Fibroblast of lung (primary cell): Measurements from ENCODE around the gene ARHGAP44. TPM values are rescaled to one million over a fixed set of nuclear protein-coding genes. Genes with fewer than 3 reads are reported as not detected.

ENCODE experiments used
- DNase-seq, 2 donors: peaks; one replicate each; pipeline versions ENCODE4 v3.0.0 to v3.0.0-alpha.2; 2010; ENCODE audit warnings: low read depth in 2 of 2
- H2AFZ ChIP-seq: 2 replicates; pipeline ENCODE4 v1.5.1; 2012; ENCODE audit warnings: low read length, control low read depth, inconsistent platforms
- H3K27ac ChIP-seq: 2 replicates; pipeline ENCODE4 v1.5.1; 2011; ENCODE audit warnings: low read length, control low read depth; ENCODE audit not compliant: insufficient read depth
- H3K27me3 ChIP-seq: 2 replicates; pipeline ENCODE4 v1.5.1; 2011; ENCODE audit warnings: mild to moderate bottlenecking, low read length; ENCODE audit not compliant: control insufficient read depth, insufficient read depth
- H3K36me3 ChIP-seq: 2 replicates; pipeline ENCODE4 v1.5.1; 2011; ENCODE audit warnings: low read length; ENCODE audit not compliant: control insufficient read depth, insufficient read depth
- H3K4me1 ChIP-seq: 2 replicates; pipeline ENCODE4 v1.5.1; 2011; ENCODE audit warnings: low read length; ENCODE audit not compliant: control insufficient read depth, insufficient read depth; ENCODE audit errors: extremely low read depth
- H3K4me2 ChIP-seq: 2 replicates; pipeline ENCODE4 v1.5.1; 2011; ENCODE audit warnings: low read length, control low read depth; ENCODE audit not compliant: insufficient read depth; ENCODE audit errors: extremely low read depth
- H3K4me3 ChIP-seq, 4 experiments: fragments of 200-600 bp in 1 of 4; sonication (generic) in 1 of 4; replicated peaks in 1 of 4; 2 replicates each; pipeline ENCODE4 v1.5.1; 2011 to 2016; ENCODE audit warnings: low read length in 4 of 4, low read depth in 3 of 4, mild to moderate bottlenecking in 3 of 4, control low read depth in 2 of 4, inconsistent platforms in 1 of 4, mixed read lengths in 1 of 4; ENCODE audit not compliant: insufficient read depth in 1 of 4; ENCODE audit errors: control extremely low read depth in 1 of 4
- H3K79me2 ChIP-seq: 2 replicates; pipeline ENCODE4 v1.5.1; 2012; ENCODE audit warnings: mild to moderate bottlenecking, low read length, inconsistent platforms; ENCODE audit not compliant: control insufficient read depth, insufficient read depth
- H3K9ac ChIP-seq: 2 replicates; pipeline ENCODE4 v1.5.1; 2011; ENCODE audit warnings: mild to moderate bottlenecking, low read length, control low read depth; ENCODE audit not compliant: insufficient read depth
- H3K9me3 ChIP-seq: 2 replicates; pipeline ENCODE4 v1.5.1; 2012; ENCODE audit warnings: low read depth, low read length; ENCODE audit not compliant: control insufficient read depth, insufficient read depth
- H4K20me1 ChIP-seq: 2 replicates; pipeline ENCODE4 v1.5.1; 2011; ENCODE audit warnings: low read length; ENCODE audit not compliant: control insufficient read depth, insufficient read depth; ENCODE audit errors: extremely low read depth
- EZH2 ChIP-seq: IDR thresholded peaks from 2 replicates; pipeline ENCODE4 v1.5.1; 2012; ENCODE audit warnings: low read length, control low read depth, mild to moderate bottlenecking; ENCODE audit errors: missing control alignments
- polyA plus RNA-seq, 2 donors: library from polyadenylated mRNA; depleted of rRNA in 1 of 2; stranded (reverse) in 1 of 2; unstranded in 1 of 2; fragments of >200 nt; gene quantifications; 2 replicates each; pipeline ENCODE4 v1.2.1, GENCODE V29; 2011 to 2012; ENCODE audit warnings: missing spikeins in 1 of 2
- total RNA-seq: library from RNA; depleted of rRNA; stranded (reverse); fragments of >200 nt; gene quantifications from 2 replicates; pipeline ENCODE4 v1.2.1, GENCODE V29; 2014
- TF ChIP-seq, protein P1 (sequence below), 2 donors: IDR thresholded peaks in 1 of 2; conservative IDR thresholded peaks in 1 of 2; 1 replicate in 1 of 2; 2 replicates in 1 of 2; pipeline ENCODE4 v1.5.1; 2011 to 2012; ENCODE audit warnings: low read length in 2 of 2, control low read depth in 1 of 2, inconsistent platforms in 1 of 2, low read depth in 1 of 2, mild to moderate bottlenecking in 1 of 2

The ARHGAP44 gene
- total and polyA plus RNA-seq, 2 donors (not counting 1 experiment from before 2014, with no cell fraction given): 0.48 to 1.7 TPM

DNA sequence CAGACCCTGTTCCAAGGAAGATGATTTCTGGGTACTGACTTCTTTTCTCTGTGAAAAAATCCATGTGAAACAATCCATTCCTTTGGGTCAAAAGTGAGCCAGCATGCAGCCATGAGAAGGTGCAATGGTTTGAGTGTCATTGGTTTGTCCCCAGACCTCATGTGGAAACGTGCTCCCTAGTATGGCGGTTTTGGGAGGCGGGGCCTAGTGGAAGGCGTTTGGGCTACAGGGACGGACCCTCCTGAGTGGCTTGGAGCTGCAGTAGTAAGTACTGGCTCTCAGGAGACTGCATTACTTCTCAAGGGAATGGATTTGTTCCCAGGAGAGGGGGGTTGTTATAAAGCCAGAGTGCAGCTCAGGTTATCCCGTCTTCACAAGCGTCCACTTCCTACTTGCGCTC lies 209.2 kb downstream of the ARHGAP44 start:
- Histone ChIP-seq H3K27me3 (no peaks in the 10 kb centered on the region), H3K9ac (no peak overlapping the region), H3K27ac (no peak overlapping the region), H3K9me3 (no peaks in the 10 kb centered on the region), H3K4me3 (no peak overlapping the region), H3K4me1 (no peaks in the 10 kb centered on the region), H4K20me1 (no peaks in the 10 kb centered on the region), H3K36me3 (peaks cover 37% of the 10 kb centered on the region), H3K79me2 (no peaks in the 10 kb centered on the region), H3K4me2 (no peak overlapping the region), H2AFZ (no peak overlapping the region)
- TF ChIP-seq EZH2: no peak
- TF ChIP-seq, protein P1, sequence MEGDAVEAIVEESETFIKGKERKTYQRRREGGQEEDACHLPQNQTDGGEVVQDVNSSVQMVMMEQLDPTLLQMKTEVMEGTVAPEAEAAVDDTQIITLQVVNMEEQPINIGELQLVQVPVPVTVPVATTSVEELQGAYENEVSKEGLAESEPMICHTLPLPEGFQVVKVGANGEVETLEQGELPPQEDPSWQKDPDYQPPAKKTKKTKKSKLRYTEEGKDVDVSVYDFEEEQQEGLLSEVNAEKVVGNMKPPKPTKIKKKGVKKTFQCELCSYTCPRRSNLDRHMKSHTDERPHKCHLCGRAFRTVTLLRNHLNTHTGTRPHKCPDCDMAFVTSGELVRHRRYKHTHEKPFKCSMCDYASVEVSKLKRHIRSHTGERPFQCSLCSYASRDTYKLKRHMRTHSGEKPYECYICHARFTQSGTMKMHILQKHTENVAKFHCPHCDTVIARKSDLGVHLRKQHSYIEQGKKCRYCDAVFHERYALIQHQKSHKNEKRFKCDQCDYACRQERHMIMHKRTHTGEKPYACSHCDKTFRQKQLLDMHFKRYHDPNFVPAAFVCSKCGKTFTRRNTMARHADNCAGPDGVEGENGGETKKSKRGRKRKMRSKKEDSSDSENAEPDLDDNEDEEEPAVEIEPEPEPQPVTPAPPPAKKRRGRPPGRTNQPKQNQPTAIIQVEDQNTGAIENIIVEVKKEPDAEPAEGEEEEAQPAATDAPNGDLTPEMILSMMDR (conservative IDR thresholded peaks at IDR 0.05 in 1 of 2, IDR thresholded peaks at IDR 0.05 in 1 of 2; ENCODE audit: low read depth in 1 of 2, low read length in 2 of 2): no peak
- no peak for DNase-seq

DNA sequence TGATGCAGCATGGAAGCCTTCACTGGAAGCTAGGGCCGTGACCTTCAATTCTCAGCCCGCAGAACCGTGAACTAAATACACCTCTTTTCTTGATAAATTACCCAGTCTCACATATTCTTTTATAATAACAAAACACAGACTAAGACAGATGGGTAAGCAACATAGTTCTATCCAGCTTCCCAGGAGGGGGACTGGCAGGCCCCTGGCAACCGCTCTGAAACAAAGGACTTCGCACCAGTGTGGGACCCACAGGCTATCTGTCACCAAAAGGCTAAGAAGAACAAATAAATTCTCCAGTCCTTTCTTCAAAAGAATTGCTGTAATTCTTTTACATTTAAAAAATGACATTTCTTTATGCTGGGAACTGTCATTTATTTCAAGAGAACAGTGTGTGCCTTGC lies 209.6 kb downstream of the ARHGAP44 start:
- no peak overlapping the region for H3K27ac ChIP-seq
- DNase-seq: no peak
- no peak overlapping the region for H3K4me2 ChIP-seq
- H4K20me1 ChIP-seq: no peaks in the 10 kb centered on the region
- no peaks in the 10 kb centered on the region for H3K79me2 ChIP-seq
- H2AFZ ChIP-seq: no peak overlapping the region
- TF ChIP-seq, protein P1 (conservative IDR thresholded peaks at IDR 0.05 in 1 of 2, IDR thresholded peaks at IDR 0.05 in 1 of 2; ENCODE audit: low read depth in 1 of 2, low read length in 2 of 2): no peak
- no peak for TF ChIP-seq EZH2
- H3K9ac ChIP-seq: no peak overlapping the region
- H3K9me3 ChIP-seq: no peaks in the 10 kb centered on the region
- H3K4me1 ChIP-seq: no peaks in the 10 kb centered on the region
- H3K27me3 ChIP-seq: no peaks in the 10 kb centered on the region
- peaks cover 37% of the 10 kb centered on the region for H3K36me3 ChIP-seq
- no peak overlapping the region for H3K4me3 ChIP-seq

DNA sequence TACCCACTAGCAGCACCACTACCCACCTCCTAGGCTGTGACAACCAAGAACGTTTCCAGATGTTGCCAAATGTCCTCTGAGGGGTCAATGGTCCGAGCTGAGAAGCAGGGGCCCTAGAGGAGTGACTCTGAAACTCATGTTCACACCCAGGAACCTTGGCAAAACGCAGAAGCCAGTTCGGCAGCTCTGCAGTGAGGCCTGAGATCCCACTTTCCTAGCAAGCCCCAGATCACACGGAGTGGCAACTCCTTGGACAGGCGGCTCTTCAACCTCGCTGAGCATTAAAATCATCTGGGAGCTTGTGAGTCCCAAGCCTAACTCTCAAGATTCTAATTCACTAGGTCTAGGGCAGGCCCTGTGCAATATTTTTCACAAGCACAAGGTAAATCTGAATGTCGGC lies 211.3 kb downstream of the ARHGAP44 start:
- no peak for DNase-seq
- no peak overlapping the region for H2AFZ ChIP-seq
- no peaks in the 10 kb centered on the region for H3K4me1 ChIP-seq
- no peak overlapping the region for H3K9ac ChIP-seq
- peaks cover 34% of the 10 kb centered on the region for H3K36me3 ChIP-seq
- no peaks in the 10 kb centered on the region for H4K20me1 ChIP-seq
- no peaks in the 10 kb centered on the region for H3K9me3 ChIP-seq
- H3K27ac ChIP-seq: no peak overlapping the region
- no peak overlapping the region for H3K4me3 ChIP-seq
- no peaks in the 10 kb centered on the region for H3K79me2 ChIP-seq
- no peak overlapping the region for H3K4me2 ChIP-seq
- H3K27me3 ChIP-seq: no peaks in the 10 kb centered on the region
- no peak for TF ChIP-seq EZH2
- TF ChIP-seq, protein P1 (conservative IDR thresholded peaks at IDR 0.05 in 1 of 2, IDR thresholded peaks at IDR 0.05 in 1 of 2; ENCODE audit: low read depth in 1 of 2, low read length in 2 of 2): no peak
